H1 (cell line): ENCODE data around the gene VSTM4. TPM values are rescaled to one million over a fixed set of nuclear protein-coding genes. Genes with fewer than 3 reads are reported as not detected.

Experiments used
- CTCF ChIA-PET: fragments of 300-600 bp; sonication (Branson Sonifier 250); formaldehyde crosslinking; loops from one replicate; lab custom pipeline; 2021; ENCODE audit not compliant: partially characterized antibody; lab: Charles Lee
- POLR2A ChIA-PET: fragments of 300-600 bp; sonication (Branson Sonifier 250); formaldehyde crosslinking; loops from one replicate; lab custom pipeline; 2021; ENCODE audit warnings: inconsistent platforms; ENCODE audit not compliant: partially characterized antibody; lab: Charles Lee
- DNase-seq, 2 experiments: peaks; one replicate each; pipeline versions ENCODE4 v3.0.0 to v3.0.0-alpha.2; 2010 to 2022; ENCODE audit warnings: low spot score in 2 of 2, low read depth in 1 of 2, mixed read lengths in 1 of 2
- FAIRE-seq: peaks from 2 replicates; lab custom pipeline; 2011; peaks lifted over from hg19 to GRCh38; lab: Jason Lieb, UNC
- H2AFZ ChIP-seq: 2 replicates; pipeline ENCODE4 v1.8.1; 2012; ENCODE audit warnings: low read length, inconsistent platforms
- H2AK5ac ChIP-seq: 2 replicates; pipeline ENCODE4 v1.6.1; 2013; ENCODE audit warnings: low read depth, low read length
- H2BK120ac ChIP-seq: replicated peaks from 2 replicates; pipeline ENCODE3; 2013; ENCODE audit warnings: low read depth, low read length, inconsistent platforms
- H2BK12ac ChIP-seq: 2 replicates; pipeline ENCODE4 v1.6.1; 2013; ENCODE audit warnings: low read depth, low read length
- H2BK15ac ChIP-seq: 2 replicates; pipeline ENCODE4 v1.6.1; 2013; ENCODE audit warnings: low read length
- H2BK20ac ChIP-seq: 2 replicates; pipeline ENCODE4 v1.6.1; 2013; ENCODE audit warnings: low read length
- H2BK5ac ChIP-seq: 2 replicates; pipeline ENCODE4 v1.6.1; 2013; ENCODE audit warnings: low read depth, low read length
- H3K14ac ChIP-seq: 2 replicates; pipeline ENCODE4 v1.6.1; 2013; ENCODE audit warnings: inconsistent platforms; ENCODE audit not compliant: insufficient read length
- H3K18ac ChIP-seq: 2 replicates; pipeline ENCODE4 v1.6.1; 2013; ENCODE audit warnings: low read length; ENCODE audit errors: extremely low read depth
- H3K23ac ChIP-seq: 2 replicates; pipeline ENCODE4 v1.6.1; 2013; ENCODE audit warnings: inconsistent platforms; ENCODE audit not compliant: insufficient read length
- H3K23me2 ChIP-seq: 2 replicates; pipeline ENCODE4 v1.6.1; 2013; ENCODE audit warnings: low read depth, low read length
- H3K27ac ChIP-seq: 2 replicates; pipeline ENCODE4 v1.6.1; 2011; ENCODE audit warnings: low read depth, low read length, inconsistent platforms
- H3K27me3 ChIP-seq, 4 experiments: replicated peaks in 1 of 4; 1 replicate in 1 of 4; 2 replicates in 3 of 4; pipeline versions ENCODE4 v1.6.1 to v1.8.1; 2011 to 2013; ENCODE audit warnings: low read length in 3 of 4, mild to moderate bottlenecking in 3 of 4, inconsistent platforms in 2 of 4, mixed read lengths in 2 of 4, moderate library complexity in 1 of 4; ENCODE audit not compliant: control insufficient read depth in 3 of 4, insufficient read depth in 3 of 4; ENCODE audit errors: extremely low read depth in 1 of 4
- H3K36me3 ChIP-seq, 4 experiments: 2 replicates each; pipeline versions ENCODE4 v1.6.1 to v1.8.1; 2011 to 2013; ENCODE audit warnings: mild to moderate bottlenecking in 4 of 4, low read length in 3 of 4, moderate library complexity in 2 of 4, control low read depth in 1 of 4, inconsistent platforms in 1 of 4; ENCODE audit not compliant: insufficient read depth in 4 of 4, control insufficient read depth in 2 of 4
- H3K4ac ChIP-seq: replicated peaks from 2 replicates; pipeline ENCODE3; 2013; ENCODE audit warnings: low read length, low read depth, mixed read lengths, inconsistent platforms; ENCODE audit not compliant: insufficient read length
- H3K4me1 ChIP-seq, 4 experiments: replicated peaks in 1 of 4; 1 replicate in 1 of 4; 2 replicates in 3 of 4; pipeline versions ENCODE4 v1.6.1 to v1.8.1; 2011 to 2013; ENCODE audit warnings: low read length in 3 of 4, inconsistent platforms in 2 of 4, mixed read lengths in 1 of 4; ENCODE audit not compliant: insufficient read depth in 4 of 4, control insufficient read depth in 3 of 4
- H3K4me2 ChIP-seq, 2 experiments: 2 replicates each; pipeline versions ENCODE4 v1.6.1 to v1.8.1; 2011 to 2013; ENCODE audit warnings: low read depth in 2 of 2, low read length in 2 of 2, control low read depth in 1 of 2, inconsistent platforms in 1 of 2, mild to moderate bottlenecking in 1 of 2; ENCODE audit not compliant: insufficient read depth in 1 of 2
- H3K4me3 ChIP-seq, 4 experiments: fragments of 200-600, 300-600 bp in 1 of 4; sonication (generic), shearing (Covaris generic), sonication (Bioruptor Twin) in 1 of 4; 2 replicates each; pipeline versions ENCODE4 v1.5.1 to v1.8.1; 2011 to 2016; ENCODE audit warnings: low read length in 4 of 4, low read depth in 3 of 4, control low read depth in 2 of 4, inconsistent platforms in 2 of 4, mild to moderate bottlenecking in 2 of 4, mixed read lengths in 1 of 4, moderate library complexity in 1 of 4; ENCODE audit not compliant: insufficient read depth in 2 of 4; ENCODE audit errors: extremely low read depth in 1 of 4
- H3K56ac ChIP-seq: replicated peaks from 2 replicates; pipeline ENCODE3; 2013; ENCODE audit warnings: low read depth, mild to moderate bottlenecking, mixed read lengths, low read length, inconsistent platforms; ENCODE audit not compliant: insufficient read length
- H3K79me1 ChIP-seq: 2 replicates; pipeline ENCODE4 v1.6.1; 2013; ENCODE audit warnings: low read depth, low read length, control low read depth
- H3K79me2 ChIP-seq, 2 experiments: 2 replicates each; pipeline versions ENCODE4 v1.6.1 to v1.8.1; 2012 to 2013; ENCODE audit warnings: low read length in 2 of 2, mild to moderate bottlenecking in 2 of 2, inconsistent platforms in 1 of 2; ENCODE audit not compliant: insufficient read depth in 2 of 2, control insufficient read depth in 1 of 2
- H3K9ac ChIP-seq, 4 experiments: replicated peaks in 1 of 4; 1 replicate in 1 of 4; 2 replicates in 3 of 4; pipeline versions ENCODE4 v1.6.1 to v1.8.1; 2011 to 2013; ENCODE audit warnings: low read depth in 3 of 4, low read length in 3 of 4, control low read depth in 2 of 4, mild to moderate bottlenecking in 2 of 4, moderate library complexity in 2 of 4, inconsistent platforms in 1 of 4; ENCODE audit errors: extremely low read depth in 1 of 4
- H3K9me3 ChIP-seq, 2 experiments: 2 replicates each; pipeline versions ENCODE4 v1.6.1 to v1.8.1; 2012 to 2013; ENCODE audit warnings: mild to moderate bottlenecking in 2 of 2, moderate library complexity in 2 of 2, control low read depth in 1 of 2, inconsistent platforms in 1 of 2, low read depth in 1 of 2, low read length in 1 of 2, mixed read lengths in 1 of 2; ENCODE audit not compliant: insufficient read depth in 2 of 2
- H4K20me1 ChIP-seq, 2 experiments: replicated peaks in 1 of 2; 2 replicates each; pipeline versions ENCODE3 to v1.8.1; 2011 to 2013; ENCODE audit warnings: inconsistent platforms in 2 of 2, low read length in 2 of 2, mild to moderate bottlenecking in 1 of 2; ENCODE audit not compliant: insufficient read depth in 2 of 2, control insufficient read depth in 1 of 2
- H4K5ac ChIP-seq: 2 replicates; pipeline ENCODE4 v1.6.1; 2013; ENCODE audit warnings: low read length, low read depth, mixed read lengths, inconsistent platforms; ENCODE audit not compliant: insufficient read length
- H4K8ac ChIP-seq: 2 replicates; pipeline ENCODE4 v1.8.0; 2013; ENCODE audit warnings: mild to moderate bottlenecking, moderate library complexity, low read length, inconsistent platforms; ENCODE audit not compliant: insufficient read depth; ENCODE audit errors: extremely low read depth
- H4K91ac ChIP-seq: replicated peaks from 2 replicates; pipeline ENCODE3; 2013; ENCODE audit warnings: low read length, mixed read lengths, inconsistent platforms; ENCODE audit not compliant: insufficient read length
- CBX5 ChIP-seq: fragments of 300-800, 300-1000 bp; sonication (generic); IDR thresholded peaks from 2 replicates; pipeline ENCODE4 v1.7.1; 2016; ENCODE audit warnings: antibody characterized with exemption, low read length, low read depth
- CHD1 ChIP-seq: IDR thresholded peaks from 2 replicates; pipeline ENCODE4 v1.6.1; 2012; ENCODE audit warnings: low read depth, low read length, improper control_type of control experiment
- FOSL1 ChIP-seq: IDR thresholded peaks from 2 replicates; pipeline ENCODE4 v1.6.1; 2011; ENCODE audit warnings: mild to moderate bottlenecking, low read depth, low read length, moderate library complexity; ENCODE audit not compliant: insufficient read depth
- HDAC6 ChIP-seq: IDR thresholded peaks from one replicate; pipeline ENCODE4 v1.7.1; 2012; ENCODE audit warnings: low read depth, mild to moderate bottlenecking, inconsistent platforms, low read length, moderate library complexity
- TBP ChIP-seq: IDR thresholded peaks from 2 replicates; pipeline ENCODE4 v1.6.1; 2011; ENCODE audit warnings: low read depth, low read length, improper control_type of control experiment
- WGBS, 2 experiments: shearing (Covaris generic) in 1 of 2; methylation state at CpG; one replicate each; pipeline versions ENCODE4 v1.1.6 to v1.1.7; 2013 to 2015; ENCODE audit warnings: low lambda C conversion rate in 2 of 2, mixed read lengths in 2 of 2, inconsistent platforms in 1 of 2, low coverage in 1 of 2, missing lambda C conversion rate in 1 of 2; ENCODE audit not compliant: insufficient replicate concordance in 2 of 2, insufficient coverage in 1 of 2, insufficient read length in 1 of 2; ENCODE audit errors: extremely low coverage in 1 of 2, missing lambda C conversion rate in 1 of 2; 5-methylcytosine and 5-hydroxymethylcytosine counted together
- polyA plus RNA-seq, 7 experiments: library from polyadenylated mRNA; depleted of rRNA in 3 of 7; stranded (reverse) in 5 of 7; unstranded in 2 of 7; fragments of >200 nt in 5 of 7; fragments of 200-250 nt in 2 of 7; gene quantifications; 1 replicate in 5 of 7; 2 replicates in 1 of 7; 4 replicates in 1 of 7; pipeline versions ENCODE4 v1.2.1 to v1.2.3, GENCODE V29; 2011 to 2013; ENCODE audit warnings: missing spikeins in 2 of 7, mixed read lengths in 2 of 7
- total RNA-seq: library from RNA; stranded (reverse); fragmentation: NEBNext Ultra II Directional; extraction: Animal tissue kit (Norgen Biotek cat#: 25700); gene quantifications from 2 replicates; pipeline ENCODE4 v1.2.1, GENCODE V29; 2021

Gene VSTM4
- total and polyA plus RNA-seq, 2 of the 8 experiments (the other 6 are each of a cell fraction or from before 2014, with no cell fraction given) = 0.48 to 0.73 TPM

DNA sequence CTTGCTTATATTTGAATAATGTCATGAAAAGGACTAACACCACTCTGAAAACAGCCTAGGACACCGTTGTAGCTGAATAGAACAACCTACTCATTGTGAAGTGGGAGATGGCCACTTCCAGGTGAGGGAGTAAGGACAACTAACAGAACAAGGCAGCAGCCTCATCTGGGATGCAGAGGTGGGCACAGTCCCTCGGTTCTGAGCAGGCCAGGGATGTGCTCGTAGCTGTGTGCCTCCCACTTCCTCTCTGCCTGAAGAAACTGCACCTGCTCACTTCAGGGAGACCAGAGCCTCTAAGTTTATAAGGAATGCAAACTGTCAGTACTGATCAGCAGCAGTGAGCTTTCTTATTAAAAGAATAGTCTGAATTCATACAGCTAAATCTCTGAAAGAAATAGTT is 2.5 kb downstream of the VSTM4 start:
- H3K79me1 ChIP-seq = no peaks in the 10 kb centered on the region
- no peak overlapping the region for H4K8ac ChIP-seq
- H3K4me1 ChIP-seq = no peaks in the 10 kb centered on the region
- H3K4me2 ChIP-seq = no peak overlapping the region
- H4K5ac ChIP-seq = no peak overlapping the region
- no peak overlapping the region for H3K4me3 ChIP-seq
- H3K4ac ChIP-seq = no peak overlapping the region
- H2BK5ac ChIP-seq = no peak overlapping the region
- peaks cover 3% of the 10 kb centered on the region; the same call in 1 of the 2 replicates for H3K23me2 ChIP-seq
- H3K9me3 ChIP-seq = no peaks in the 10 kb centered on the region
- H3K27ac ChIP-seq = no peak overlapping the region
- DNase-seq (peak in 1 of 2 experiments; percentile 7), FAIRE-seq (no peak)
- no peak overlapping the region for H2BK120ac ChIP-seq
- no peaks in the 10 kb centered on the region for H4K20me1 ChIP-seq
- WGBS, 2 experiments = 71% methylated on average over 3 of the region's 3 CpGs; no CpG with 5 or more reads in 1 of the 2 experiments
- no peaks in the 10 kb centered on the region for H3K36me3 ChIP-seq
- no peak overlapping the region for H4K91ac ChIP-seq
- H2AK5ac ChIP-seq = no peak overlapping the region
- H2AFZ ChIP-seq = no peak overlapping the region
- ChIA-PET POLR2A (no interaction called here), CTCF (interaction anchor here (0.5 to 1.5 kb wide), 13 partner anchors 8 to 208 kb away, joined by 3 to 6 read pairs (median 3); no protein-coding TSS in a partner anchor)
- no peak for TF ChIP-seq HDAC6
- TF ChIP-seq FOSL1 = no peak
- TF ChIP-seq CBX5 = no peak
- no peak for TF ChIP-seq TBP
- TF ChIP-seq CHD1 = no peak
- H3K18ac ChIP-seq = no peak overlapping the region
- H2BK15ac ChIP-seq = no peak overlapping the region
- no peaks in the 10 kb centered on the region for H3K79me2 ChIP-seq
- no peak overlapping the region for H3K14ac ChIP-seq
- H3K56ac ChIP-seq = no peak overlapping the region
- H3K23ac ChIP-seq = no peak overlapping the region
- no peak overlapping the region for H2BK12ac ChIP-seq
- H3K27me3 ChIP-seq = peaks cover 0 to 11% (median 6%) of the 10 kb centered on the region in 4 experiments; a peak in 5 of 7 replicates
- no peak overlapping the region; a peak in 1 of 7 replicates for H3K9ac ChIP-seq
- H2BK20ac ChIP-seq = no peak overlapping the region
